NCI-H748 treated with DMSO at 0.1 percent for 48 hours (cell line): Measurements from ENCODE around the gene RNF225.
"Not testable (repeated sequence)": the region's sequence is repeated elsewhere in the genome, so short reads cannot be mapped to it uniquely, and the experiment has no call there.

Experiments used
- DNase-seq: peaks from one replicate; lab custom pipeline; 2025; lab: John Stamatoyannopoulos, UW

Gene RNF225

DNA sequence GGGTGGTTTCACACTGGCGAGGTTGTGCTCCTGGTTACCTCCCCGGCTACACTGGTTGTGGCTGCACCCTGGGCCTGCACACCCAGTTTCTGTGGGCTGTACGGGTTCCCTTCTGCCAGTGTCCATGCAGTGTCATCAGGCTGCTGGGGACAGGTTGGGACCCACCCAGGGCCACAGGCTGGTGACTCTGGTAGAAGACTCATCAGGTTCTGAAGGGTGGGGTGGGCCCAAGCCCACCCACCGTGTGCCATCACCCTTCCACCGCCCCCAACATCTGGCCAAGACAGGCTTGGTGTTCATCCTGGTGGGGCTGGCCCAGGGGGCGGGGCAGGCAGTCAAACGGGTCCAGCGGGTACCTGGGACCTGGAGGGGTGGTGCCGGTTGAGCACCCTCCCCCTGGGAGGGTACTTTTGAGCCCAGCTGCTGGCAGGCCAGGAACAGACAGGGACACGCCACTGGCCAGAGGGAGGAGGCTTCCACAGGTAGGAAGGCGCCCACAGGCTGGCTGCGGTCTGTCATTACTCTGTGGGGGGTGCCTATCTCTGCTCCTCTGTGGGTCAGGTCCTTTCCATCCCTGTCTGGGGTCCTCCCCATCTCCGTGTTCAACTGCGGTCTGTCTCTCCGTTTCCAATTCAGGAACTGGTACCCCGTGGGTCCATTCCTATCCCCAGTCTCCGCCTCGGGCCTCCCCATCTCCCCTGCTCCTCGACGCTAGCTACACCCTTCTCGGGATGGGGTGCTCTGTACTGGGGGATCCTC lies at the start of gene RNF225:
Gene RNF225, plus strand, starts transcription at position 437 of the 759 bp plus-strand sequence. CDS start 434 bp downstream, outside the sequence.
- no peak for DNase-seq

DNA sequence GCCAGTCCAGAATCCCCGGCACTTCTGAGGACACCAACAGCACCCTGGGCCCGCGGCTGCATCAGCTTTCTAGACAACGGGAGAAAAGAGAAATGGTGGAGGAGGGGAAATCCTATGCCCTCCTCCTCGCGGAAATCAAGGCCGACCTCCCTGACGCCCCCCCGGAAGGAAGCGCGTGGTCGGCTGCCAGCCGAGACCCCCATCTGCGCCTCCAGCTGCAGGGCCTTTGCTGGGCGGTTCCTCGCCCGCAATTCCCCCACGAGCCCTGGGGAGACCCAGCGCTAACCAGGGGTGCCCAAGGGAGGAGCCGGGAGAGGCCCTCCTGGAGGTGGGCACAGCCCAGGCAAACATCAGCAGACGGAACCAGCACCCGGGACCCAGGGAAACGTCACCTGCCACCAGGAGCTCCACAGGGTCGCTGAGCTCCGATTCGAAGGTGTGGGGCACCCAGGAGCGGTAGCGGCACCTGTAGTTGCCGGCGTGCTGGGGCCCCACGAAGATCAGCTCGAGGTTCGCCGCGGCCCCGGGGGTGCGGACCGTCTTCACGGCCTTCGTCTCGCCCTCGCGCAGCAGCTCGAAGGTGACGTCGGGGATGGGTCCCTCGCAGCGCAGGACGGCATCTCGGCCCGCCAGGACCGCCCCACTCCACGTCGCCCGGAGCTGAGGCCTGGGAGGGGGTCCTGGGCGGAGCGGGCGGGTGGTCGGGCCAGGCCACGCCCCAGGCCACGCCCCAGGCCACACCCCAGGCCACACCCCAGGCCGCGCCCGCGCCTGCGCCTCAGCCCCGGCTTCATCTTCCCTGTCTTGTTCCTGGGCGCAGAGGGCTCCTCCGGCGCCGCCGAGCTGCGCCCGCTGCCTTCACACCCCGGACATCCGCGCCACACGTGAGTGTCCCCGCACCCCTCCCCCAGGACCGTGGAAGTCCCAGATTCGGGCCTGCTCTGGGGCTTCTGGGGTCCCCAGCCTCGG lies 48.2 kb upstream of the RNF225 start:
- peak; percentile 56 for DNase-seq

DNA sequence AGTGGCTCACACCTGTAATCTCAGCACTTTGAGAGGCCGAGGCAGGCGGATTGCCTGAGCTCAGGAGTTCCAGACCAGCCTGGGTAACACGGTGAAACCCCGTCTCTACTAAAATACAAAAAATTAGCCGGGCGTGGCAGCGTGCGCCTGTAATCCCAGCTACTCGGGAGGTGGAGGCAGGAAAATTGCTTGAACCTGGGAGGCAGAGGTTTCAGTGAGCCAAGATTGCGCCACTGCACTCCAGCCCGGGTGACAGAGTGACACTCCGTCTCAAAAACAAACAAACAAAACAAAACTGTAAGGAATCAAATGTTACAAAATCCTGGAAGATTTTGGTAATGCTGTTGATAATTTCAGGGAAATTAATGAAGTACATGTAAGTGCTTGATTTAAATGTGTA lies 47.4 kb upstream of the RNF225 start:
- DNase-seq, result not testable (repeated sequence)

DNA sequence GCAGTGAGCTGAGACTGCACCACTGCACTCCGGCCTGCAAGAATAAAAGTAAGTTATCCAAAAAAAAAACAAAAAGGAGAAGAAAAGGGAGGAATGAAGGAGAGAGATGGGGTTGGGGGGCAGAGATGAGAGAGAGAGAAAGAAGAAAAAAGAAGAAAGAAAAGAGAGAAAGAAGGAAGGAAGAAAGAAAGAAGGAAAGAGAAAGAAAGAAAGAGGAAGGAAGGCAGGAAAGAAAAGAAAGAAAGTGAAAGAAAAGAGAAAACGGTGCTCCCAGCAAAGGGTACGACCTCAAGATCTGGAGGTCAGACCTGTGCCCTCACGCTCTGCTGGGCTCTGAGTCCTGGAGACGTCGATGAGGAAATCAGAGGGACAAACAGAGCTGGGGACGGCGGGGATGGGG lies 45.9 kb upstream of the RNF225 start:
- no peak for DNase-seq

DNA sequence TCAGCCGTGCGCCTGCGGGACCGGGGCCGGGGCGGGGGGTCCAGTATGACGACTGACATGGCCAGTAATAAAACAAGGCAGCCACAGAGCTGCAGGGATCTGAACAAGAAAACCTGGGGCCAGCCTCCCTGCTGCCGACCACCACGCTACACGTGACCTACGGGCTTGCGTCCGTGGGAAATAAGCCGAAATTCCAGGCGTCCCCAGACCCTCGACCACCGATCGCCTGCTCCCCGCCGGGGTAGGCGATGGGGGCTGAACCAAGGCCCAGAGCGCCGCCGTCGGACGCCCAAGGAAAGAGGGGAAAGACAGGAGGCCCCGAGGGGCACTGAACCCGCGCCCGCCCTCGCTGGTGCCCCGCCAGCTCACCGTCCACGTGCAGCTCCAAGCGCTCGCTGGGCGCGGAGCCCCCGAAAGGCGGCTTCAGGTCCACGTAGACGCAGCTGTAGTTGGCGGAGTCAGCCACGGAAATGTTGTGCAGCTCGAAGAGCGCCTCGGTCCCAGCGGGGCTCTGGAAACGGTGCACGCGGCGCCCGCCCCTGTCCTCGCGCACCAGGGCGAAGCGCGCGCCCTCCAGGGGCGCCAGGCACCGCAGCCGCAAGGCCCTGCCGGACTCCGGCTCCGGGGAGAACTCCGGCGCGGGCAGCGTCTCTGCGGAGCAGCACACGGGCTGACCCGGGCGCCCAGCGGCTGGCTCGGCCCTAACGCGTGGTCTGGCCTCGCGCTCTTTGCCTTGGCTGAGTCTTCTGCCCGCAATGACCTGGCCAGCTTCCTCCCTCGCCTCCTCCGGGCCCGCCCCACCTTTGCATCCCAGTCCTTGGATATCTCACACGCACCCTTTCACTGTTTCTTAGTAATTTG lies 45.2 kb upstream of the RNF225 start:
- DNase-seq, result no peak

DNA sequence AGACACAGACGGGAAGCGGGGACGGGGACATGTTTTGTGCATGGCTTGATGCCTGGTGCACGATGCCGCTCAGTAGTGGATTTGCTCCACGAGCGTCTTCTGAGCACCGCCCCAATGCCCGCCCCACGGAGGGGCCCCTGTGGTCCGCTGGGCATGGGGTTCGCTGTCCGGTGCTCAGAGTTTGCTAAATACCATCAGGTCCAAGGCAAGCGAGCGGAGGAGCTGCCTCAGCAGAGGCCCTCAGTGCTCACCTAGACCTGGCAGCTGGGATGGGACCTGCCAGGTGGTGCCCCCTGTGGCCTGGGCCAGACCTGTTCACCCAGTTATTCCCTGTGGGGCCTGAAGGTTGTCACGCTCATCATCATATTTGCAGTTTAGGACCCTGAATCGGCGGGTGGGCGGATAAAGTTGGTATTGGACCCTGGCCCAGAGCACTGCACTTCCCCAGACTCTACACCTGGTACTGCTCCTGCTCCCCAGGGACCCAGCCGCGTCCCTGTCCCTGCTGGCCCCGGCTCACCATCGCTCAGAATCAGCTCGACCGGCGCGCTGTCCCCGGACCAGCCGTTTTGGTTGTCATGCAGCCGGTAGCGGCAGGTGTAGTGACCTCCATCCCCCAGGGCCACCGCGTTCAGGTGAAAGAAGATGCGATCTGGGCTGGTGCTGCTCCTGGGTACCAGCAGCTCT lies 44.4 kb upstream of the RNF225 start:
- DNase-seq, result no peak

DNA sequence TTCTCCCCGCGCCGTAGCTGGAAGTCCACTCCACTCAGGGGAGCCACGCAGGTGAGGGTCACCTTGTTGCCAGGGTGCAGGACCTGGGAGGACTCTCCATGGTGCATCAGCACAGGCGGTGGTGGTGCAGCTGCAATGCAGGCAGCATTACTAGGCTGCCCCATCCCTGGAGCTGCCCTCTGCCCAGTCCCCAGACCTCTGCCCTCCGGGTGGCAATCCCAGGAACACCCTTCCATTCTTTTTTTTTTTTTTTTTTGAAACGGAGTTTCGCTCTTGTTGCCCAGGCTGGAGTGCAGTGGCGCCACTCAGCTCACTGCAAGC lies 43.9 kb upstream of the RNF225 start:
- no peak for DNase-seq

DNA sequence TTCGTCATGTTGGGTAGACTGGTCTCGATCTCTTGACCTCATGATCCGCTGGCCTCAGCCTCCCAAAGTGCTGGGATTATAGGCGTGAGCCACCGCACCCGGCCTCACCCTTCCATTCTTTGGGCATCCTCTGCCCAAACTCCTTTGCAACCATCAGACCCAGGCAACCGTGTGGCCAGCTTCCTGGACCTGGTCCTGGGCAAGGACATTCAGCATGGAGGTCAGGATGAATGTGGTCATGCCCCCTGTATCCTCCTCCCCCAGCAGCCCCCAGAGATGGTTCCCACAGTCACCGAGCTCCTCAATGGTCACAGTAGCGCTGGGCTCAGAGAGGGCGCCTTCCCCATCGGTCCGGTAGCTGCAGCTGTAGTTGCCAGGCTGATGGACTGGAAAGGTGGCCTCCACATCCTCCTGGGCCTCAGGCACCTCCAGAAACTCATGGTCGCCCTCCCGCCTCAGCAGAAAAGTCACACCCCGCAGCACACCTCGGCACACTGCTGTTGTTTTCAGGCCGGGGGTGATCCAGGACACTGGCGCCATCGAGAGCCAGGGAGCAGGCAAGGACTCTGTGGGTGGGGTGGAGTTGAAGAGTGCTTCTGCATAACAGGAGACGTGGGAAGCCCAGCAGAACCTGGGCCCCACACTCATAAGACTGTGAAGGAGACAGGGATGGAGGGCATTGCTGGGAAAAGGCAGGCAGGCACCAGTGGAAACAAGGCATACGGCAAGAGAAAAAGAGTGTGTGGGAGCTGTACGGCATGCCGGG lies 43.3 kb upstream of the RNF225 start:
- no peak for DNase-seq

DNA sequence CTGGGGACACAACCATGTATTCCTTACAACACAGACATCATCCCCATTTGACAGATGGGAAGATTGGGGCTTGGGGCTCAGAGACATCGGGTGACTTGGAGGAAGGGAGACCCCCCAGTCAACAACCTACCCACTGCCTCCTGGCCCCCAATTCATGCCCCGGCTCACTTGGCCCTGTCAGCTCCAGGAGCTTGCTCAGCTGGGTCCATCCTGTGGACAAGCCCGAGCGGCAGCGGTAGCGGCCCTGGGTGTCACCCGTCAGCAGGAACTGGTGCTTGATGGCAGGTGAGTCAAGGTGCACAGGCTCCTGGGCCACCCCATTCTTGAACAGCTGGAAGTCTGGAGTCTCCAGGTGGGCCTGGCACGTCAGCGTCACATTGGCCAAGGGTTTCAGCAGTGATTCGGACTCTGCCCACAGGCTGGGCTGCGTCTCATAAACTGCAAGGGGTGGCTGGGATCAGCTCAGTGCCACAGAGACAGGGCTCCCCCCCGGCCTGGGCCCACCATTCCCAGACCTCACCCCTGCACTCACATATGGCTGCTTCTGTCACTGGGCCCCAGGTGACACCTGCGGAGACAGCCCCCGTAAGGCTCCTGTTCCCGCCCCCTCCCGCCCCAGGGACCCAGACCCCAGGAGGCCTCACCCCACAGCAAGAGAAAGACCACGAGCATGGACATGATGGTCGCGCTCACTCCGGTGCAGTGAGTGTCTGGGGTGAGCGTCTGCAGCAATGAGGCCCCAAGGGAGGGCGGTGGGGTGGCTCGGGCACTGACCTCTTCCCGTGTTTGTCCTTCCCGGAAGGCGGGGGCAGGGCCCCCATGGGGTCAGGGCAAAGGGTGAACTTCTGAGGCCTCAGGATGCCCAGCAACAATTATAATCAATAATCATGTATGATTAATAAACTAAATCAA lies 42.4 kb upstream of the RNF225 start, which contains the start of gene A1BG:
Gene A1BG, minus strand, starts transcription at position 733 of the 912 bp plus-strand sequence. Its CDS starts 55 bp downstream, at position 678.
- no peak for DNase-seq

DNA sequence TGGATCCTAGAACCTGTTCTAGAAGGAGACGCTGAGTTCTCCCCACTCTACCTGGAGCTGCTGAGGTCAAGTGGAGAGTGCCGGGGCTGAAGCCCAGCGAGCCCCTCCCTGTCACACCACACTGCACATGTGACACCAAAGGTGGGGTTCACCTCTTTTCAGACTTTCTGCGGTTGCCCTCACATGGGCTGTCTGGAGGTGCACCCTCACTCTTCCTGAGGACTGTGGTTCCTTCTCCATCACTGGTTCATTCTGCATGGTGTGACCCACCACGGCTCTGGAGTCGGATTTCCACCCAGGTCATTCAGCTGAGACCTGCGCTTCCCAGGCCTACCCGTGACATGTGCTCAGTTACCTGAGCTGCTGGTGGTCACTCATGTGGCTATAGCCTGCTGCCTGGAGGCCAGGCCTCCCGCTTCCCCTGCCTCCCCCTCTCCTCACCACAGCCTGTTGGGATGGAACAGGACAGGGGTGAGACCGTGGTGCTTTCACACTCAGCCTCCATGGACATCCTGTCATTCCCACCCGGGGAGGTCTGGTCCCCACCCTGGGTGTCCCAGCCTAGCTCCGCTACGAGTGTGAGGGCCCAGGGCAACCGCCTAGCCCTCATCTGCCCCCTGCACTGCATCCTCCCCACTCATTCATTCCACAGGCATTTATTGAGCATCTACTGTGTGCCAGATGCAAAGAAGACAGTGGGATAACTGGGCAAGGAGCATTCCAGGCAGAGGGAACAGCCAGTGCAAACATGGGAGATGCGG lies 41.6 kb upstream of the RNF225 start:
- DNase-seq, result no peak

DNA sequence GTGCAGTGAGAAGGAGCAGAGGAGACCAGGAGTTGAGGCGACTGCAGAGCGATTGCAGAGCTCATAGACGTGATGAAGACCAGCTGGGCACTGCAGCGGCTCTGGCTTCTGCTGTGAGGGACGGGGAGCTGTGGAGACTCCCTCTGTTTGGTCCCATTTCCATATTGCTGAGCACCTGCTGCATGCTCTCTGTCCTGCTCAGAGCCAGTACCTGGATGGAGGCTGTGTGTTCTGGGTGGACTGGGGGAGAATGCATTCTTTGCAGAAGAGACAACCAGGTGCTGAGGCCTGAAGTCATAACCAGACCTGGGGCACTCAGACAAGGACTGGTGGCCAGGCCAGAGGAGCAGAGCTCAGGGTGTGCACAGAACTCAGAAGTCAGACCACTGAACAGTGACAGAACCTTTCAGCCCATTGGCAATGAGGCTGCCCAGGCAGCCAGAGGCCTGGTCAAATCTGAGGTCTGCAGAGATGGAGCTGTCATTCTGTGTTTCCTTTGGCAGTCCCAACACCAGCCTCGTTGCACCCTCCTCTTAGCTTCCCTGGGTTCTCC lies 40.9 kb upstream of the RNF225 start:
- DNase-seq, result no peak

DNA sequence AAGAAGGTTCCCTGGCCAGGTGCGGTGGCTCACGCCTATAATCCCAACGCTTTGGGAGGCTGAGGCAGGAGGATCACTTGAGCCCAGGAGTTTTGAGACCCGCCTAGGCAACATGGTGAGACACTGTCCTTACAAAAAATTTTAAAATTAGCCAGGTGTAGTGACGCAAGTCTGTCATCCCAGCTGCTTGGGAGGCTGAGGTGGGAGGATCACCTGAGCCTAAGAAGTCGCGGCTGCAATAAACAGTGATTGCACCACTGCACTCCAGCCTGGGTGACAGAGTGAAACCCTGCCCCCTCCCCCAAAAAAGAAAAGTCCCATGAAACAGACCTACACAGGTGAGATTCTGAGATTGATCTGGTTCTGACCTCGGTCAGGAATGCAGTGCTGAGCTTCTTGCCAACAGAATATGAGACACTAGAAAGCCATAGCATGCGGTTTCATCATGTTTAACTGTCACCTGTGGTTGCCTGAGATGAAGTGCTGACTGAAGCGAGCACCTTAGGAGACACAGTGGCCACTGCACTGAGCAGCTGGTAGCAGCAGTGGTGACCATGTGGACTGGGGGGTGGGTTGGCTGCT lies 40.1 kb upstream of the RNF225 start:
- DNase-seq, result no peak

DNA sequence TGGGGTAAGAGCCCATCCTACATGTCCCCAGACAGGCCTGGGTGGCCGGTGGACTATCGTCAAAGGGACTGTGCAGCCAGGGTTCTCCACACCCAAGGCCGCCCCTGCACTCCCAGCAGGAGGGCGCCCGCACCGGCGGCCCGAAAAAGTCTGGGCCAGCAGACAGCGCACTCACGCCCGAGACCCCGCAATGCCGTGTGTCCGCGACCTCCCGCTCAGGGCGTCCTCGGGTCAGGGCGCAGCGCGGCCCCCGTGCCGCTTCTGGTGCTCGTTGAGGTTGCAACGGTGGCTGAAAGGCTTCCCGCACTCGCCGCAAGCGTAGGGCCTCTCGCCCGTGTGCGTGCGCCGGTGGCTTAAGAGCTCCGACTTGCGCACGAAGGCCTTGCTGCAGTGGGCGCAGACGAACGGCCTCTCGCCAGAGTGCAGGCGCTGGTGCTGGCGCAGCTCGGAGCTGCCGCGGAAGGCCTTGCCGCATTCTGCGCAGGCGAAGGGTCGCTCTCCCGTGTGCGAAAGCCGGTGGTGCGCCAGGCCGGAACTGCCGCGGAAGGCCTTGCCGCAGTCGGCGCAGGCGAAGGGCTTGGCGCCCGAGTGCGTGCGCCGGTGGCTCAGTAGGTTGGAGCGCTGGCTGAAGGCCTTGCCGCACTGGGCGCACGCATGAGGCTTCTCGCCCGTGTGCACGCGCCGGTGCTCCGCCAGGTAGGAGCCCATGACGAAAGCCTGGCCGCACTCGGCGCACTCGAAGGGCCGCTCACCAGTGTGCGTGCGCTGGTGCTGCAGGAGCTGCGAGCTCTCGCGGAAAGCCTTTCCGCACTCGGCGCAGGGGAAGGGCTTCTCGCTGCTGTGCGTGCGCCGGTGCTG lies 39.3 kb upstream of the RNF225 start:
- no peak for DNase-seq

DNA sequence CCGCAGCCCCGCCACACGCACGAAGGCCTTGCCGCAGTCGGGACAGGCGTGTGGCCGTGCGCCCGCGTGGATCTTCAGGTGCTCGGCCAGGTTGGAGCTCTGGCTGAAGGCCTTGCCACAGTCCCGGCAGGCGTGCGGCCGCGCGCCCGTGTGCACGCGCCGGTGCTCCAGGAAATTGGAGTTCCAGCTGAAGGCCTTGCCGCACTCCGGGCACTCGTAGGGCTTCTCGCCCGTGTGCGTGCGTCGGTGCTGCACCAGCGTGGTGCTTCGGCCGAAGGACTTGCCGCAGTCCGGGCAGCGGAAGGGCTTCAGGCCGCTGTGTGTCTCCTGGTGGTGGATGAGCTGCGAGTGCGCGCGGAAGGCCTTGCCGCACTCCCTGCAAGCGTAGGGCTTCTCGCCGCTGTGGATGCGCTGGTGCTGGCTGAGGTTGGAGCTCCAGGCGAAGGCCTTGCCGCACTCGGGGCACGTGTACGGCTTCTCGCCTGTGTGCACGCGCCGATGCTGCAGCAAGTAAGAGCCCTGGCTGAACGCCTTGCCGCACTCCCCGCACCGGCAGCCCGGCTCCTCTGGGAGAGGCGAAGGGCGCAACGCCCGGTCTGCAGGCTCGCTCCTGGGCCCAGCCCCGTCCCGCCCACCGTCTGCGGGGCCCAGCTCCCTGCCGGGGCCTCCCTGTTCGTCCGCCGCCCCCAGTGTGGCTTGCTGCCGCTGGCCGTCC lies 38.5 kb upstream of the RNF225 start:
- no peak for DNase-seq

DNA sequence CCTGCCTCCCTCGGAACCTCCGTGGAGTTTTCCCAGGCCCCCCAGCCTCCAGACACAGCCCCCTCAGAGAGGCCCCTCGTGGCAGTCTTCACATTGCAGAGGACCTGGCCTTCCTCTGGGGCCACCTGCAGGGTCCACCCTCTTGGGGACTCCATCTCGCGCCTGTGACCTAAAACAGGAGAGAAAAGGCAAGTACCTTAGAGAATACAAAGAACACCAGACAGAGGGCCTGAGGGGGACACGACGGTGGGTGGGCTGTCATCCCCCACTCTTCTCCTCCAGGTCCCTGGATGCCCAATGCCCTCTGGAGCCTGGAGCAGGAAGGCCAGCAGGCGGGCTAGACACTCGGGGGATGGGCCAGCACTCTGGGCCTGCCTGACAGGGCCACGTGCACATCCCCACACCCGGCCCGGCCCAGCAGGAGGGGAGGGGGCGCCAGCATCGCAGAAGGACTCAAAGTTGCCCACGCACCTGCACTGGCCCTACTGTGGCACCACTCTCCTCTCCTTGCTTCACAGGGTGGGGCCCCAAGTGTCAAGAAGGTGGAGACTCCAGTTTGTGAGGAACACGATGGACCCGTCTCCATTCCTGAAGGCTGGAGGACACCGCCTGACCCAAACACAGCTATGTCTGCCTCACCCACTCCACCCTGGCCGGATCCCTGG lies 37.8 kb upstream of the RNF225 start:
- no peak for DNase-seq

DNA sequence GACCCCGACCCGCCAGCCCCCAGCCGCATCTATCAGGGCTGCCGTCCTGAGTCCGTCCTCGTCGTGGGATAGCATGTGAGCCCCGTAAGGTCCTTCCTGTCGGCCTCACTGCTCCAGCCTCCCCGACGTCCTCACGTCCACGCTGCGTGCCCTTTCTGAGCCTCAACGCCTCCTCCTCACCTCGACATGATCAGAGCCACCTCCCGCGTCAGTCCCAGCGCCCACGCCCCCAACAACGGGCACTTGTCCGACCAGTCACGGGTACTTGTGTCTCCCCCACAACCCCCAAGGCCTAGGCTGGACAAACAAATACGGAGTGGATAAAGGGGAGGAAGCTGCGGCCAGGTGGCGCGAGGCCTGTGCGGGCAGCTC lies 33.6 kb upstream of the RNF225 start:
- DNase-seq, result no peak
